HG02623 (cell line): ENCODE measurements around the gene POMT2.
"Not testable (repeated sequence)": the region's sequence is repeated elsewhere in the genome, so short reads cannot be mapped to it uniquely, and the experiment has no call there.

Source experiments
- ATAC-seq: cut with Tn5 transposase; IDR thresholded peaks from one replicate; pipeline ENCODE4 v1.9.1; 2021; ENCODE audit warnings: moderate library complexity; ENCODE audit not compliant: unreplicated experiment

The POMT2 gene

DNA sequence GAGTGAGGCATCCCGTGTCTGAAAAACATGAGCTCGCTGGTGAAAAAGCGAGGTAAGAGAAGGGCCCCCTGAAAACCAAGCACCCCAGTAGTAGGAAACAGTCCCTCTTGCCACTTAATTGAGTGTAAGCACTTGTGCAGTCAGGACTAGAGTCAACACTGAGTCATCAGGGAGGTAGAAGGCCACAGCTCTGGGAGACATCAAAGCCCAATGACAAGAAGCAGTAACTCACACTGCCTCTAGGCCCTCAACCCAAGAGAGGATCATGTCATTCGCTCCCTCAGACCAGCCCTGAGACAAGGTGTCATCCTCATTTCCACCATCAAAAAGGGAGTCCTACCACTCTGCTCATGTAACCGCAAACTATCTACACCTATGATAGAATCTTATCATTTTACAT lies 17.8 kb downstream of the POMT2 start:
- no peak for ATAC-seq

GRCh38 chr14:77301103-77301502 lies 19.6 kb downstream of the POMT2 start:
- ATAC-seq: no peak

GRCh38 chr14:77299771-77300170 lies 20.9 kb downstream of the POMT2 start:
- no peak for ATAC-seq

DNA sequence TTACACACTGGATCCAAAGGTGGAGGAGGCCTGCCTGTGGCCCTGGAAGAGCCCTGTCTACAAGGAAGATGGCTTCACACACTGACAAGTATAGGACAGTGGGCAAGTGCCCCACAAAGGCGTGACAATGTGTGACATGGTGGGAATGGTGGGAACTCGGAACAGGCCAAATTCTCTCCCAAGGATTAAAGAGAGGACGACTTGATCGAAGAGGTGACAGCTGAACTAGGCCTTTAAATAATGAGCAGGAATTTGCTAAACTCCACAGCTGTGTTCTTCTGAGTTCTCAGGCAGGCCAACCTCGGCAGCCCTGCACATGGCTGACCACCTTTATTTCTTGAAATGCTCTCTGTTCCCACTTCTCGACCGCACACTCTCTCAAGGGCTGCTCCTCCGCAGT lies 23.8 kb downstream of the POMT2 start:
- ATAC-seq: no peak

DNA sequence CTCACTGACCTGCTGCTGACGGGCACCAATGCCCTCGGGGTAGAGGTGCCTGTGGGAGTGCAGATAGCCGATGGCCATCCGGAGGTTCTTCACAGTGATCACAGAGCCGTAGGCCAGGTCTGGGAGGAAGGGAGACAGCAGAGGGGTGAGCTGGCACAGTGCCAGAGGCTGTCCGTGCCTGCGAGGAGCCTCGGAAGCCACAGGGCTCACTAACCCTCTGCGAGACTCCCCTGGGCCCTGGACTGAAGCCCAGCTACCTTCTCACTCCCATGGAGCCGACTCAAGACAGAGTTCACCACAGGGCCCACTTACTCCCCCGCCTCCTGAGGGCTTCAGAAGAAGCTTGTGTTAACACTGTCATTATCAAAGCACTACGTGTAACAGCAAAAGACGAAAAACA lies 24.5 kb downstream of the POMT2 start:
- ATAC-seq: no peak

DNA sequence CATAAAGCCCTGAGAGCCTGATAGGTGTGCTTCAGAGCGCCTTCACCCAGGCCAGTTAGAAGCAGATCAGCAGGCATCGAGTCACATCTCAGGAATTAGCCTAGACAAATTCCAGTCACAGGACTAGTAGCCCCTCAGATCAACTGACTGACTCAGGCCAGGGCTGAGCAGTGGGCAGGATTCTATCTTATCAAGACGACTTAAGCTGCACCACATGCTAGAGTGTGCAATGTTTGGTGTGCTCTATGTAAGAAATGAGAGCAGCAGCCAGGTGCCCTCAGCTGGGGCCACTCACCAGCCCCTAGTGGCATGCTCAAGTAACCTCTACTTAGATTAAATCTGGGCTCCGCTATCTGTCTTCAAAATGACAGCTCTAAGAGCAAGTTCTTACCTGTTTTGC lies 30.0 kb downstream of the POMT2 start:
- ATAC-seq: no peak

- no peak for ATAC-seq
Measured at GRCh38 chr14:77286576-77286975, 34.1 kb downstream of the POMT2 start.

DNA sequence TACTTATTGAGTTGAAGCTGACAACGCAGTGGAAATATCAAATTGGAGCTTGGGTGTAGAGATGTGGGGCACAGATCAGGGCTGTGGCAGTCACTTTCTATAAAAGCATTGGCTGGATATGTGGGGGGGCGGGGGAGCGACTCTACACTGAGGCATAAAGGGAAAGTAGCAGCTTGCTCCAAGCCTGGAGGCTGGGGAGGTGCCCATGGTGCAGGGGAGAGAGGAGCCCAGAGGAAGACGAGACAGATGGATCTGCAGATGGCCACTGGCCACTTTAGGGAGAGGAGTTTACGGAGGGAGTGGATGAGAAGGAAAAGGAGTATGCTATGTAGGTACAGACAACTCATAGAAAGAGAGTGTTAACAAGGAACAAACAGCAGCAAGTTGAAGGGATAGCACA lies 36.2 kb downstream of the POMT2 start:
- no peak for ATAC-seq

DNA sequence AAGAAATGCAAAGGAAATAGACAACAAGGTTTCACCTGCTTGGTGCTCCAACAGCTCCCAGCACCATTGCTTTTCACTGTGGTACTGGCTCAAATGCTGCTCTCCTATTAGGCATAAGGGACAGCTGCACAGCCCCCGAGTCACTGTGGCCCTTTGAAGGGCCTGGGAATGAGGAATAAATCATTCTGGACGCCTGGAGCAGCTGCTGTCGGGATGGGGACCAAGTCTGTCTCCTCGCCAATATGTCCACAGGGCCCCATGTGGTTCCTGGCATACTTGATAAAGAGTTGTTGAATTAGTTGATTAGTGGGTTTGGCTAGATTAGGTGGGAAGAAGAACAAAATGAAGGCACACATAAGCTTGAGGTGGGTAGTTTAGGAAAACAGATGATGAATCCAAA lies 36.6 kb downstream of the POMT2 start:
- no peak for ATAC-seq

GRCh38 chr14:77281852-77282410 lies 38.8 kb downstream of the POMT2 start:
- no peak for ATAC-seq

- ATAC-seq: not testable (repeated sequence)
Measured at GRCh38 chr14:77280921-77281320, 39.8 kb downstream of the POMT2 start.

DNA sequence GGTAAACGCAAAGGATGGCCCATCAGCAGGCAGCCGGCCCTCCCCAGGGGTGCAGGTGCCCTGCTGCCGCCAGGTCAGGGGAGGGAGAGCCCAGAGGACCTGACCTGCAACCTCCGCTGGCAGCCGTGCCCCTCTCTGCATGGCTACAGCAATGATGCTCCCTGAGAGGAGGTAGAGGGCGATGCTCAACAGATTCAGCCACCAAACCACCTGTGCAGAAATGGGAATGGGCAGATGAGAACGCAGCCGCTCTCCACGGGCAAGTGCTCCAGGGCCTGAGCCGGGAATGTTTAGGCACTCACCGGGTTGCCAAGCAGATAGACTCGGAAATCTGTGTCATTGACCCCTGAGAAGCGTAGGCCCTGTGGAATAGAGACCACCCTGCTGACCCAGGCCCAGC lies 41.0 kb downstream of the POMT2 start:
- ATAC-seq: no peak

DNA sequence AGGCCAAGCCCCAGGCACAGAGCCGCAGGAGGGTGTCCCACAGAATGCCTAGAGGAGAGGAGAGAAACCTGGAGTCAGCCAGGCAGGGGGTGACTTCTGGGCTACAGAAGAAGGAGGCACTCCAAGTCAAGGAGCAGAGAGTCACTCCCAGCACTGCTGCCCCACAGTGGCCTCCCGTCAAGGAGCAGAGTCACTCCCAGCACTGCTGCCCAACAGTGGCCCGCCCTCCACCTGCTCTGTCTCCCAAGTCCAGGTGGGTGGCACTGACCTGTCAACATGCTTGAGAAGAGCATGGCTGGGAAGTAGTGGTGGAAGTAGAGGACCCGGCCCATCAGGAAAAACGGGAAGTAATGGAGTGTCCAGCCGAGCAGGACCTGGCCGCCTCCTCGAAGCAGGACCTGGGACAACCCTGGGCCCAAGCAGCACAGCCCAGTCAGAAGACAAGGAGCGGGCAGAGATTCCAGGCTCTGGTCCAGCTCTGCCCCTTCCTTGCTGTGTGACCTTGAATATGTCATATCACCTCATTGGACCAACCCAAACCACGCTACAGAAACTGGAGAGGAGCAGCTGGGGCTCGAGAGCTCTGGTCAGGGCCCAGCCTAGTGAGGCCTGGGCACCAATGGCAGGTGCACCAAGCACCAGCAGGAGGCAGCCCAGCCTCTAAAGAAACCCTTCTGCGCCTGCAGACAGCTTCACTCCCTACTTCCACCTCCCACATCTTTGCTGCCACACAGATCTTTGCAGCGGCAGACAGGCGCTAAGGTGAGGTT lies 42.0 kb downstream of the POMT2 start:
- no peak for ATAC-seq

- no peak for ATAC-seq
Measured at GRCh38 chr14:77276959-77277358, 43.7 kb downstream of the POMT2 start.

DNA sequence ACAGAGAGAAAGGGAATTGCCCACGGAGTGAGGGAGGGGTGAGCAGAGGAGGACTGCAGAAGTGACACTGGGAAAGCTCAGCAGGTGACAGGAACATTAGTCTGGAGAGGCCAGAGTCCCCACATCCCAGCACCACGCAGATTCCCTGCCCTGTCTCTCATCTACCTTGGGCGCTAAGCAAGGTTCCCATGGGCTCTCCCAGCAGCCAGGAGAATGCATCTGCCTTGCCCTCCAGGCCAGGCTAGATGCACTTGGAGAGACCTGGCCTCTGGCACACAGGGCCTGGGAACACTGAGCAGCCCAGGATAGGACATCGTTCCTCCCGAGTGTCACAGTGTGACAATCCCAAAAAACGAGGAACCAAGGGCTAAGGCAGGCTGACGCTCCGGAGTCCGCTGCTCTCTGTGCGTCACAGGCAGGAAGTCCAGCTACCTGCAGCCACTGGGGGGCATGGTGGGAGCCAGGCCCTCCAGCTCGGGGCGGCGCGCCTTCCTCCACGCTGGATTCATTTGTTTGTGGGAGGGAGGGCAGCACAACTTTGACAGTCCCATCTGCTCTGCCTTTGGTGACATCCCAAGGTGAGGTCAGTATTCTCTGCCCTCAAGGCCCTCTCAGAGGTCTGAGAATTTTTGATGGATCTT lies 44.3 kb downstream of the POMT2 start:
- no peak for ATAC-seq

DNA sequence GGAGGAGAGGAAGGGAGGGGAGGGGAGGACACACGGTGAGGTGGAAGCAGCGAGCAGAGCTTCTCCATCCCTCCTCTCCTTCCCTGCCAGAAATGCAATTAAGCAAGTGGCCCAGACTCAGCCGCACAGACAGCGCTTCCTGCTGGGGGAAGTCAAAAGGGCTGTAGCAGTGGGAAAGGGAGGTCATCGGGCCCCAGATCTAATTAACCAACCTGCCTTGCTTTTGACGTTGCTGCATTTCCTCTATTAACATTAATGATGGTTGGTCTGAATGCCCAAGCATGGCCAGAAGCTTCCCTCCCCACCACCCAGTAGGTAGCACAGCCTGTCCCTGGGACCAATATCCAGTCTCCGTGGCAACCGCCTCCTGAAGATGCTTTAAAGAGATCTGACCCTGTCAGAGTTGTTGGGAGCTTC lies 45.1 kb downstream of the POMT2 start:
- ATAC-seq: no peak

DNA sequence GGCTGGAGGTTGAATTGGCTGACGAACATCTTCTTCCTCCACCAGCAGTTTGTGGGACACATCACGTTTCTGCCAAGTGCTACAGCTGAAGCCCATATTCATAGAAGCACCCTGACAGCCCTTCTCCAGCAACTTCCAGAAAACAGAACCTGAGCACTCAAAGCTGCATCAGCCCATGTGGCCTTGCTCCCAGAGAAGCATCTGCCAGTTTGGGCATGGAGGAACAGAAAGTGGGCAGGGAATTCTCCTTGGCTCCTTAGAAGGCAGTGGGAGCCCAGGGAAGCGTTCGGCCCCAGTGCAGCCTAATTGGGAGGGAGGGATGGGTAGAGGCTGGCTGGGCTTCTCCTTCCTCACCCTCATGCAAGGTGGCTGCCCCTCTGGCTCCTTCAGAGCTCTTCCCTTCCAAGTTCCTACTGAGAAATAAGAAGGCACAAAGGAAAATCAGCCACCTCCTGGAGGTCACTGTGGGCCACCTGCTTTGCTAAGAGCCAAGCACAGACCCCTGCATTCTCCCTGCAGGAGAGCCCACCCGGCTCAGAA lies 45.6 kb downstream of the POMT2 start:
- ATAC-seq: no peak

GRCh38 chr14:77273796-77274195 lies 46.9 kb downstream of the POMT2 start:
- ATAC-seq: no peak

DNA sequence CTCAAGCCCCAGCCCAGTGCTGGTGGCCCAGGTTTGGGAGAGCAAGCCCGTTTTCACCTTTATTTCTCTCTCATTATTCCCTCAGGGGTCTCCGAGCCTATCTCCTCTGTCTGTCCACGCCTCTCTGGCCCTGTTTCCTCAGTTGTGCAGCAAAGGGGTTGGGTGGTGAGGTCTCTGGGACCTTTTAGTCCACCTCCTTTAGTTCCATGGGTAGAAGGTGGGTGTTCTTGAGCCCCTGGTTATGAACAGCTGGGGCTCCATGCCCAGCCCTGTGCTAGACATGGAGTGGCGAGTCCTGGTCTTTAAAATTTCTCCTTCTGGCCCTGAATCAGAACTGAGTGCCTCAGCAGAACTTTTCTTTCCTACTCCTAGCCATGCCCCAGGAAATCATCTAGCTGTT lies 48.4 kb downstream of the POMT2 start:
- ATAC-seq: no peak

- no peak for ATAC-seq
Measured at GRCh38 chr14:77271113-77271710, 49.5 kb downstream of the POMT2 start, which contains the start of gene NGB. Gene NGB, minus strand, starts transcription at chr14:77271206. Its CDS starts 269 bp downstream, at chr14:77270937.

DNA sequence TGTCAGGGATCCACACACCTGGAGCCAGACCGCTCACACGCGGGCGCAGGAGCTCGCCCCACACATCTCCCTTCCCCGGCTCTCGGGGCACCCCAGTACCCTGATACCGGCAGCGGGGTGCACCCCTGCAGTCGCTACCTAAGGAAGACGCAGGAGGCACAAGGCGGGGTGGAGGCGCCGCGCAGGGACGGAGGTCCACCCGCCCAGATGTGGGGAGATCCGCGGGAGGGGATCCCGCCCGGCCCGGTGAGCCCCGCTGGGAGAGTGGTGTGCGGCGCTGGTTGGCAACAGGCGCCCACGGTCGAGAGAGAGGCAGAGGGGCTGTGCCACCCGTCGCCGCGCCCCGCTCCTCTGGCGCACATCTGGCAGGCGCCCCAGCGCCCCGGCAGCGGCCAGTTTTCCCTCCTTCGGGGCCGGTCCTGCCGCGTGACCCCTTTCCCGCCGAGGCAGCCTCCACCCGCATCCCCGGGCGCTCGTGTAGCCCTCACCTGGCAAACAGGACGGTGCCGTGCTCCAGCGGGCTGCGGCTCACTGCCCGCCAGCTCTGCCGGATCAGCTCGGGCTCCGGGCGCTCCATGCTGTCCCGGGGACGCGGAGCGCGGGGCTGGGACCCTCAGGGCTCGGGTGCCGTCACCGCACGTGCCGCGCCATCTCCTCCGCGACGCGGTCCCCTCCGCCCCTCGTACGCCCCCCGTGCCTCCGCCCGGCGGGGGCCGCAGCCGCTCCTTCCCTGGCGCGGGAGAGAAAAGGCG lies 50.1 kb downstream of the POMT2 start:
- ATAC-seq: no peak
